GM10248 (cell line): Measurements from ENCODE around the gene LILRB2.

ENCODE experiments used
- CTCF ChIA-PET: fragments of 300-600 bp; sonication (Branson Sonifier 250); formaldehyde crosslinking; extraction: SDS; loops from one replicate; lab custom pipeline; 2021; ENCODE audit warnings: antibody characterized with exemption; lab: Yijun Ruan, JAX
- POLR2A ChIA-PET: fragments of 350-650 bp; sonication (Branson Sonifier 250); formaldehyde crosslinking; extraction: SDS; loops from one replicate; lab custom pipeline; 2020; ENCODE audit warnings: antibody characterized with exemption; lab: Yijun Ruan, JAX
- DNase-seq: peaks from one replicate; pipeline ENCODE4 v3.0.0; 2012; ENCODE audit errors: extremely low spot score
- TF ChIP-seq, protein P1 (sequence below): IDR thresholded peaks from 2 replicates; pipeline ENCODE4 v1.5.1; 2012; ENCODE audit warnings: mild to moderate bottlenecking, low read depth; ENCODE audit errors: extremely low read depth, missing control alignments, control extremely low read depth

LILRB2 gene

DNA sequence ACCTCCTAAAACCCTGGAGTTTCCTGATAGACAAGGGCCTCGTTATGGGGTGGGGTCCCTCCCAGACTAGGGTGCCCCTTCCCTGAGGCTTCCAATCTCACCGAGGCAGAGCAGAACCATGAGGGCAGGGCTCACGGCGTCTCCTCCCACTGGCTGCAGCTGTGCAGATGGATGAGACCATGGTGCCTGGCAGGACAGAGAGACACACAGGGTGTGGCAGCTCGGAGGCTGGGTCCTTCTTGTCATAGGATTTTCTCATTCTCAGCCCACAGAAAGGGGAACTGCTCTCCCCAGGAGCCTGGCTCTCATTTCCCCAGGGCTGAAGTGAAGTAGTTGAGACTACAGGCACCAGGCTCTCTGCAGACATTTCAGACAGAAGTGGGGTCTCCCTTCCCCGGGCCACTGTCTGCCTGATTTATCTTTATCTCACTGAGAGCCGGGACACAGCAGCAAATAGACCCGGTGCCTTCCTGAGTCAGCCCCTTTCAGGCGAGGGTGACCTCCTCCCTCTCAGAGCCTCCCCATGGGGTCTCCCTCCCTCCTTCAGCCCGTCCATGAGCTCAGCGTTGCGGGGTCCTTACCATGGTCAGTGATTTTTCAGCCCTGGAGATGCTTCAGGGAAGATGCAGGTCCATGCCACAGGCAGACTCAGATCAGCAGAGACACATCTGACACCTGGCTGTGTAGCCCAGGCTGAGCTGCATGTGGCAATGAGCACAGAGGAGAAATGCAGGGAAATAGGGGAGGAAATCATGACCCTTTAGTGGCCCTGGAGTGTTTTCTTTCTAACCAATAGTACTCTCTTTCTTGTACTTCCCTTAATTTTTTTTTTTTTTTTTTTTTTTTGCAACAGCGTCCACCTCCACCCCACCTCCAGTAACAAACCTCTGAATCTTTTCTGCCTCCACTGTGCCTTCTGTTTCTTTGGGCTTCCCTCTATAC lies 31.8 kb upstream of the LILRB2 start, which contains the start of gene LILRA5:
TSS of gene LILRA5 (minus strand) at position 731 of the 942 bp plus-strand sequence. CDS start at position 584, 147 bp downstream.
- TF ChIP-seq, protein P1, sequence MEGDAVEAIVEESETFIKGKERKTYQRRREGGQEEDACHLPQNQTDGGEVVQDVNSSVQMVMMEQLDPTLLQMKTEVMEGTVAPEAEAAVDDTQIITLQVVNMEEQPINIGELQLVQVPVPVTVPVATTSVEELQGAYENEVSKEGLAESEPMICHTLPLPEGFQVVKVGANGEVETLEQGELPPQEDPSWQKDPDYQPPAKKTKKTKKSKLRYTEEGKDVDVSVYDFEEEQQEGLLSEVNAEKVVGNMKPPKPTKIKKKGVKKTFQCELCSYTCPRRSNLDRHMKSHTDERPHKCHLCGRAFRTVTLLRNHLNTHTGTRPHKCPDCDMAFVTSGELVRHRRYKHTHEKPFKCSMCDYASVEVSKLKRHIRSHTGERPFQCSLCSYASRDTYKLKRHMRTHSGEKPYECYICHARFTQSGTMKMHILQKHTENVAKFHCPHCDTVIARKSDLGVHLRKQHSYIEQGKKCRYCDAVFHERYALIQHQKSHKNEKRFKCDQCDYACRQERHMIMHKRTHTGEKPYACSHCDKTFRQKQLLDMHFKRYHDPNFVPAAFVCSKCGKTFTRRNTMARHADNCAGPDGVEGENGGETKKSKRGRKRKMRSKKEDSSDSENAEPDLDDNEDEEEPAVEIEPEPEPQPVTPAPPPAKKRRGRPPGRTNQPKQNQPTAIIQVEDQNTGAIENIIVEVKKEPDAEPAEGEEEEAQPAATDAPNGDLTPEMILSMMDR, result no peak
- POLR2A ChIA-PET, result no interaction called here
- CTCF ChIA-PET, result no interaction called here
- no peak for DNase-seq

DNA sequence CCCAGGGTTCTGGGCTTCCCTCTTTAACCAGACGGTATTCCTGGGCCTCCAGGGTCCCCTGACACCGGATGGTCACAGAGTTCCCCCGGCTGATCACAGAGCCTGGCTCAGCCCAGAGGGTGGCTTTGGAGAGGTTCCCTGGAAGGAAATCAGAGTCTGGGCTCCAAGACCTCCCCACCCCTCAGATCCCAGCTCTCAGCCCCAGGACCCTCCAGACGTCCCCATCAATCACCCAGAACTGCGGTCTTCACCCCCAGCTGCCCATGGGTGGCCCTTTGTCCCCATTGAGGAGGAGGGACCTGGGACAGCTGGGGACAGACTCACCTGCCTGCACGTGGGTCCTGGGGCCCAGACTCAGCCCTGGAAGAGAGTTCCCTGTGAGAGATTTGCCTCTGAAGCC lies 31.1 kb upstream of the LILRB2 start:
- TF ChIP-seq, protein P1, result no peak
- ChIA-PET CTCF (no interaction called here), POLR2A (no interaction called here)
- DNase-seq, result no peak

DNA sequence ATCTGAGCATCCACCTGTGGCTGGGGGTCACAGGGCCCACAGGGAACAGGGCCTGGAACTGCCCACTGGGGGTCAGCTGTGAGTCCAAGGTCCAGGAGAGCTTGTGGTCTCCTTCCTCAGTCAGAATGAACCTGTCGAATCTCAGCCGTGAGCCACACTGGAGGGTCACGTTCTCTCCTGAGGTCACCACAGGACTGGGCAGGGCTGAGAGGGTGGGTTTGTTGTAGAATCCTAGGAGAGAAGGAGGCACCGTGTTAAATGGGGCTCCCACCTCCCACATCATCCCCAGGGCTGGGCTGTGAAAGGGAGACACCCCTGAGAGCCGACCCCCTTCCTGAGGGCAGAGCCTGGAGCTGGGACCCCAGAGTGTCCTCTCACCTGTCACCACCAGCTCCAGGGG lies 30.6 kb upstream of the LILRB2 start:
- DNase-seq, result no peak
- ChIA-PET POLR2A (no interaction called here), CTCF (interaction anchor here (0.8 to 1.2 kb wide), 3 partner anchors 13 to 80 kb away, joined by 3 to 4 read pairs (median 3); no protein-coding TSS in a partner anchor)
- TF ChIP-seq, protein P1, result no peak

DNA sequence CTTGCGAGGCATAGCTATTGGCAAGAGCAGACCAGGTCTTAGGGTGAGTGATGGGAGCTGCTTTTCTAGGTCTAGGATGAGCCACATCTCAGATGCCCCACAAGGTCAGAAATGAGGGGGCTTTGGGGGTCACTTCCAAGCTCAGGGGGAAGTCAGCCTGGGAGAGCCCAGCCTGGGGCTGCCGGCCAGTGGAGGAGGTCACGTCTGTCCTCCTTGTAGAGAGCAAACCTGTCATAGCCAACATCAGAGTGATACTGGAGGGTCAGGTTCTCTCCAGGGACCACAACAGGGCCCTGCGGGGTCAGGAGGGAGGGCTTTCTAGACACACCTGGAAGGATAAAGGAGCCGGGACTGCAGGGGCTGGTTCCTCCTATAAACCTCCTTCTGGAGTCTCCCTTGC lies 29.6 kb upstream of the LILRB2 start:
- TF ChIP-seq, protein P1, result no peak
- no peak for DNase-seq
- ChIA-PET CTCF (interaction anchor here (1.1 to 1.3 kb wide), 3 partner anchors 11 to 81 kb away, joined by 3 to 5 read pairs (median 4); no protein-coding TSS in a partner anchor), POLR2A (no interaction called here)

DNA sequence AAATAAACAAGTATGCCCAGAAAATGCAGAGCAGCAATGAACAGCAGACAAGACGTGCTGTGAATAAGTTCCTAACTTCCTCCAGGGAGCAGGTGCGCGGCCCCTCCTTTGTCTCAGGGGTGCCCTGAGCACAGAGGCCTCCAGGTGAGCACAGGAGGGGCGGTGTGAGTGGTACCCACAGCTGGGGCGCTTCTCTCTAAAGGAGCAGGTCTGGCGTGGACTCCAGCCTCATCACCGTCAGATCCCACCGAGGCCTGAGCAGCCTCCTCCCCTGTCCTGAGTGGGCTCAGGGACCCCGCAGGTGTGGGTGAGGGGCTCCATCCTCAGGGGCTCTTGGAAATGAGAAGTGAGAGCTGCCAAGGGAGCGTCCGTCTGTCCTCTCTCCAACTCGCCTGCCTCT lies 28.9 kb upstream of the LILRB2 start:
- TF ChIP-seq, protein P1, result no peak
- CTCF ChIA-PET, result interaction anchor here (1.3 kb wide), 1 partner anchor 12 kb away, joined by 5 read pairs; no protein-coding TSS in a partner anchor
- DNase-seq, result no peak
- POLR2A ChIA-PET, result no interaction called here

DNA sequence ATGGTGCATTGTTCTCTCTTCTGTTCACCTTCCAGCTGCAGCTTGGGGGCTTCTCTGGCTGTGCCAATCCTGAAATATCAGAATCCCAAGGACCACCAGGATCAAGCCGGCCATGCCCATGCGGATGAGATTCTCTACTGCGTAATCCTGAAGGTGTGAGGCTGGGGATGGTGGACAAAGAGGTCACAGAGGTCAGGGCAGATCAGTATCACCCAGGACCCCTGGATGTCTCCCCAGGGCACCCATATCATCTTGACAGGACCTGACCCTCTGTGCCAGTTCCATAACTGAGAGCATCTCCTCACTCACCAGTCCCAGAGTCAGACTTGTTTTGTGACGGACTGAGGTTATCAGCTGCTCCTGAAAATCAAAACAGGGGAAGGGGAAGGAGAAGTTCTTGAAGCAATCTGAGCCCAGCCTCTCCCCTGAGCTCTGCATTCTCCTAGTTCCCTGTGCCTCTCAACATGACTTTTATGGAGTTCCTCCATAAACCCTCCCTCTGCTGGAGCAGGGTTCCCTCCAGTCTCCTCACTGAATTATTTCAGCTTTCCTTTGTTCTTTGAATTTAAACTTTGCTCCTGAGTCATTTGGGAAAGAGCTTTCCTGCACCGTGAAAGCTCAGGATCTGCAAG lies 26.6 kb upstream of the LILRB2 start:
- POLR2A ChIA-PET, result no interaction called here
- TF ChIP-seq, protein P1, result no peak
- no peak for DNase-seq
- CTCF ChIA-PET, result interaction anchor here (1.2 to 1.4 kb wide), 2 partner anchors 33 to 83 kb away, joined by 3 read pairs; no protein-coding TSS in a partner anchor
